Fibroblast of villous mesenchyme (primary cell): ENCODE results near the gene VPS52. TPM values are rescaled to one million over a fixed set of nuclear protein-coding genes. Genes with fewer than 3 reads are reported as not detected.

Experiments used
- DNase-seq: peaks from one replicate; pipeline ENCODE4 v3.0.0-alpha.2; 2010; ENCODE audit warnings: low read depth
- H3K4me3 ChIP-seq: 2 replicates; pipeline ENCODE4 v1.5.1; 2011; ENCODE audit warnings: low read depth, mild to moderate bottlenecking, low read length
- CTCF ChIP-seq: IDR thresholded peaks from 2 replicates; pipeline ENCODE4 v1.5.1; 2012; ENCODE audit warnings: low read depth, mild to moderate bottlenecking, low read length; ENCODE audit not compliant: insufficient read depth
- small RNA-seq: library from RNA; depleted of rRNA; stranded (forward); fragments of <200 nt; gene quantifications from one replicate; pipeline ENCODE3, GENCODE V24; 2012
- total RNA-seq: library from RNA; depleted of rRNA; stranded (reverse); fragments of >200 nt; gene quantifications from 2 replicates; pipeline ENCODE4 v1.2.3, GENCODE V29; 2012

Gene VPS52
- total RNA-seq, 1 donor = 38.9 TPM

GRCh38 chr6:33203443-33204164 is 68.1 kb downstream of the VPS52 start:
- DNase-seq = no peak
- no peak for TF ChIP-seq CTCF
- H3K4me3 ChIP-seq = no peak overlapping the region

GRCh38 chr6:33202799-33203198 is 68.9 kb downstream of the VPS52 start:
- no peak for TF ChIP-seq CTCF
- no peak for DNase-seq
- no peak overlapping the region for H3K4me3 ChIP-seq

- H3K4me3 ChIP-seq = peak overlapping the region; percentile 98
- DNase-seq = no peak
- TF ChIP-seq CTCF = no peak
These were observed 69.7 kb downstream of the VPS52 start for GRCh38 chr6:33201935-33202334.

GRCh38 chr6:33201147-33201545 is 70.5 kb downstream of the VPS52 start:
- no peak for DNase-seq
- peak overlapping the region; percentile 98 for H3K4me3 ChIP-seq
- TF ChIP-seq CTCF = no peak

Small RNA genes within 50 kb of the gene (small RNA-seq; reads per million reads assigned to genes)
- 0.28 reads per million for gene MIR219A1

Other genes starting within 250 kb of the VPS52 start
- 0.43 and 0.97 TPM in 2 replicates for gene HLA-DPA1, start 198.2 kb downstream of the VPS52 start, total RNA-seq
- gene HLA-DPB1, start 195.9 kb downstream of the VPS52 start, total RNA-seq = 5.5 and 9.1 TPM in 2 replicates
- under 0.01 and 0.32 TPM in 2 replicates for gene COL11A2, start 79.4 kb downstream of the VPS52 start, total RNA-seq
- 16.8 and 22.5 TPM in 2 replicates for gene RXRB, start 71.2 kb downstream of the VPS52 start, total RNA-seq
- 142 and 143 TPM in 2 replicates for gene SLC39A7, start 71.0 kb downstream of the VPS52 start, total RNA-seq
- gene HSD17B8, start 67.2 kb downstream of the VPS52 start, total RNA-seq = 4.2 and 4.7 TPM in 2 replicates
- 27.2 and 43.8 TPM in 2 replicates for gene RING1, start 63.4 kb downstream of the VPS52 start, total RNA-seq
- gene RPS18, start 199 bp upstream of the VPS52 start, total RNA-seq = 1,877 and 2,083 TPM in 2 replicates
- gene B3GALT4, start 5.2 kb upstream of the VPS52 start, total RNA-seq = 2.6 and 5.5 TPM in 2 replicates
- gene WDR46, start 17.4 kb upstream of the VPS52 start, total RNA-seq = 99.7 and 108 TPM in 2 replicates
- 26.4 and 34.5 TPM in 2 replicates for gene PFDN6, start 17.7 kb upstream of the VPS52 start, total RNA-seq
- gene RGL2, start 27.1 kb upstream of the VPS52 start, total RNA-seq = 13.0 and 23.2 TPM in 2 replicates
- gene TAPBP, start 42.2 kb upstream of the VPS52 start, total RNA-seq = 125 and 132 TPM in 2 replicates
- gene ZBTB22, start 45.9 kb upstream of the VPS52 start, total RNA-seq = 14.8 and 16.0 TPM in 2 replicates
- gene DAXX, start 51.1 kb upstream of the VPS52 start, total RNA-seq = 39.6 and 58.7 TPM in 2 replicates
- gene KIFC1, start 119.9 kb upstream of the VPS52 start, total RNA-seq = 20.0 and 34.5 TPM in 2 replicates
- gene PHF1, start 139.1 kb upstream of the VPS52 start, total RNA-seq = 21.6 and 30.2 TPM in 2 replicates
- 155 and 201 TPM in 2 replicates for gene CUTA, start 146.2 kb upstream of the VPS52 start, total RNA-seq
- 6.4 and 7.8 TPM in 2 replicates for gene SYNGAP1, start 148.2 kb upstream of the VPS52 start, total RNA-seq
- gene ZBTB9, start 182.7 kb upstream of the VPS52 start, total RNA-seq = 4.7 and 5.2 TPM in 2 replicates